Osteoblast (primary cell): ENCODE measurements around the gene ADARB1. TPM values are rescaled to one million over a fixed set of nuclear protein-coding genes. Genes with fewer than 3 reads are reported as not detected.

ENCODE experiments used
- DNase-seq: peaks from one replicate; pipeline ENCODE4 v3.0.0; 2011; ENCODE audit warnings: low spot score, mixed read lengths; ENCODE audit not compliant: insufficient read length; ENCODE audit errors: missing footprints
- H2AFZ ChIP-seq: 2 replicates; pipeline ENCODE4 v1.6.0; 2011; ENCODE audit warnings: mild to moderate bottlenecking, low read length
- H3K27ac ChIP-seq: 2 replicates; pipeline ENCODE4 v1.5.1; 2011; ENCODE audit warnings: mild to moderate bottlenecking, low read depth, low read length, moderate library complexity
- H3K27me3 ChIP-seq: 2 replicates; pipeline ENCODE4 v1.6.0; 2012; ENCODE audit warnings: mild to moderate bottlenecking, control low read depth, inconsistent platforms, low read length, moderate library complexity; ENCODE audit not compliant: insufficient read depth
- H3K36me3 ChIP-seq: 2 replicates; pipeline ENCODE4 v1.5.1; 2011; ENCODE audit warnings: mild to moderate bottlenecking, low read length, control low read depth, moderate library complexity; ENCODE audit not compliant: insufficient read depth
- H3K4me1 ChIP-seq: 2 replicates; pipeline ENCODE4 v1.5.1; 2011; ENCODE audit warnings: mild to moderate bottlenecking, low read length, control low read depth, moderate library complexity; ENCODE audit not compliant: insufficient read depth
- H3K4me2 ChIP-seq: 2 replicates; pipeline ENCODE4 v1.6.0; 2011; ENCODE audit warnings: mild to moderate bottlenecking, low read length; ENCODE audit not compliant: insufficient read depth
- H3K4me3 ChIP-seq: fragments of 200-600 bp; sonication (generic); 3 replicates; pipeline ENCODE4 v1.5.1; 2012; ENCODE audit warnings: mild to moderate bottlenecking, low read length, inconsistent platforms; ENCODE audit not compliant: insufficient read depth
- H3K79me2 ChIP-seq: 2 replicates; pipeline ENCODE4 v1.6.0; 2012; ENCODE audit warnings: mild to moderate bottlenecking, low read length, control low read depth, inconsistent platforms; ENCODE audit not compliant: insufficient read depth
- H3K9me3 ChIP-seq: 2 replicates; pipeline ENCODE4 v1.5.1; 2011; ENCODE audit warnings: low read depth, low read length, control low read depth
- H4K20me1 ChIP-seq: 2 replicates; pipeline ENCODE4 v1.6.0; 2012; ENCODE audit warnings: mild to moderate bottlenecking, low read length, control low read depth; ENCODE audit not compliant: insufficient read depth
- CTCF ChIP-seq: IDR thresholded peaks from 2 replicates; pipeline ENCODE4 v1.5.1; 2011; ENCODE audit warnings: mild to moderate bottlenecking, low read depth, low read length, moderate library complexity; ENCODE audit errors: extremely low read depth
- total RNA-seq: library from RNA; depleted of rRNA; stranded (reverse); fragments of >200 nt; gene quantifications from 2 replicates; pipeline ENCODE4 v1.2.3, GENCODE V29; 2012

The ADARB1 gene
- total RNA-seq, 1 donor = 19.5 TPM

- Histone ChIP-seq H2AFZ (peak overlapping the region; percentile 70), H3K79me2 (peaks cover 38% of the 10 kb centered on the region), H3K27ac (peak overlapping the region; percentile 46), H3K36me3 (no peaks in the 10 kb centered on the region), H3K9me3 (no peaks in the 10 kb centered on the region), H3K4me3 (peak overlapping the region; percentile 82), H3K27me3 (no peaks in the 10 kb centered on the region), H3K4me2 (peak overlapping the region; percentile 86), H3K4me1 (peaks cover 24% of the 10 kb centered on the region), H4K20me1 (peaks cover 6% of the 10 kb centered on the region)
- DNase-seq = no peak
- TF ChIP-seq CTCF = no peak
Observed at GRCh38 chr21:45074818-45075595, 627 bp downstream of the ADARB1 start.

DNA sequence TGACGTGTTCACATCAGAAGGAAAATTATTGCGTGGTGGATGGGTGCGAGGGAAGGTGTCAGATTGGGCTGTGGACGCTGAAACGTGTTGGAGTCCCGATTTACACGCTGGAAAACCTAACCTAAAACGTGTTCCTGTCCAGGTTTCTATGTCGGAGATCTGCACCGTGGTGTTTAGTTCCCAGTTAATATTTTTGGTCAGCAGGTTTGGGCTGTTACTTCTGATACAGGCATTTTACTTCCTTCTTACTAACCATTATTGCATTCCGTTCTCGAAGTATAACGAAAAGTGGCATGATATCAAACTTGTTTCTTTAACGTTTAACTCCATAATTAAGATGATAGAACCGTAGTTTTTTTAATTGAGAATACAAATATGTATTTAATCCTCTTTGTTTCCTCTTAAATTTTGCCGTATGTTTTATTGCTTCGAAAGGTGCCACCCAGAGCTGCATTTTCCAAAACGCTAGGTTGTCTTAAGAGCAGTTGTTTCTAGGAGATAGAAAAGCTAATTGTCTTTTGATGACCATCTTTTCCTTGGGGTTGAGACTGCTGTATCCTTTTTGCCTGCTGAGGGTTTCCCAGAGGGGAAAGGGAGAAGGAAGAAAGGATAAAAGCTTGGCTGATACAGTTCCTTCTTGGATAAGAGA is 1.3 kb downstream of the ADARB1 start:
- no peaks in the 10 kb centered on the region for H3K36me3 ChIP-seq
- no peaks in the 10 kb centered on the region for H3K27me3 ChIP-seq
- peak overlapping the region; percentile 86 for H3K4me2 ChIP-seq
- H3K4me1 ChIP-seq = peaks cover 25% of the 10 kb centered on the region
- no peaks in the 10 kb centered on the region for H3K9me3 ChIP-seq
- H3K79me2 ChIP-seq = peaks cover 43% of the 10 kb centered on the region
- TF ChIP-seq CTCF = no peak
- peak overlapping the region; percentile 70 for H2AFZ ChIP-seq
- peak overlapping the region; percentile 46 for H3K27ac ChIP-seq
- peak overlapping the region; percentile 82 for H3K4me3 ChIP-seq
- H4K20me1 ChIP-seq = peaks cover 6% of the 10 kb centered on the region
- no peak for DNase-seq

GRCh38 chr21:45076245-45076711 is 1.9 kb downstream of the ADARB1 start:
- TF ChIP-seq CTCF = no peak
- Histone ChIP-seq H2AFZ (no peak overlapping the region), H3K4me3 (peak overlapping the region; percentile 82), H3K4me2 (peak overlapping the region; percentile 86), H3K4me1 (peaks cover 30% of the 10 kb centered on the region), H3K36me3 (no peaks in the 10 kb centered on the region), H3K27me3 (no peaks in the 10 kb centered on the region), H4K20me1 (peaks cover 11% of the 10 kb centered on the region), H3K27ac (peak overlapping the region; percentile 46), H3K9me3 (no peaks in the 10 kb centered on the region), H3K79me2 (peaks cover 49% of the 10 kb centered on the region)
- DNase-seq = peak; percentile 92

DNA sequence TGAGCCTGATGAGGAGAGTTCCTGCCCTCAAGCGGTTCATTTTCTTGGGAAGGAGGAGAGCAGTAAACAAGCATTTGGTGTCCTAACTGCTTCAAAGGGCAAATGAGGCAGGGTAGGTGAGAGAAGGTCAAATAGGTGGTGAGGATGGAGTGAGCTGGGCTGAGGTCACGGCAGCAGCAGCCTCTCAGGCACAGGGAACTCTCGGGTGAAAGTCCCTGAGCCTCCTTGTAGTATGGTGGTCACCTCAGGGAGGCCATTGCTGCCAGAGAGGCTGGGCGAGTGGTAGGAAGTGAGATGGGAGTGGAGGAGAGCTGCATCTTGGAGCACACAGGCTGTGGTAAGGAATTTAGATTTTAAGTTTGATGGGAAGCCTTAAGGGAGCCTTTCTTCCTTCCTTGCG is 4.0 kb downstream of the ADARB1 start:
- Histone ChIP-seq H3K9me3 (no peaks in the 10 kb centered on the region), H3K4me2 (no peak overlapping the region), H4K20me1 (peaks cover 24% of the 10 kb centered on the region), H3K79me2 (peaks cover 68% of the 10 kb centered on the region), H3K27me3 (no peaks in the 10 kb centered on the region), H3K36me3 (peaks cover 5% of the 10 kb centered on the region), H3K4me1 (peaks cover 29% of the 10 kb centered on the region), H3K27ac (peak overlapping the region; percentile 4), H2AFZ (no peak overlapping the region), H3K4me3 (no peak overlapping the region)
- no peak for DNase-seq
- TF ChIP-seq CTCF = no peak
